HG02571 (cell line): ENCODE measurements around the gene EML1.
"Not testable (repeated sequence)": the region's sequence is repeated elsewhere in the genome, so short reads cannot be mapped to it uniquely, and the experiment has no call there.

ENCODE experiments used
- ATAC-seq: cut with Tn5 transposase; IDR thresholded peaks from one replicate; pipeline ENCODE4 v1.9.1; 2021; ENCODE audit warnings: mild to moderate bottlenecking, moderate library complexity; ENCODE audit not compliant: unreplicated experiment

Gene EML1

DNA sequence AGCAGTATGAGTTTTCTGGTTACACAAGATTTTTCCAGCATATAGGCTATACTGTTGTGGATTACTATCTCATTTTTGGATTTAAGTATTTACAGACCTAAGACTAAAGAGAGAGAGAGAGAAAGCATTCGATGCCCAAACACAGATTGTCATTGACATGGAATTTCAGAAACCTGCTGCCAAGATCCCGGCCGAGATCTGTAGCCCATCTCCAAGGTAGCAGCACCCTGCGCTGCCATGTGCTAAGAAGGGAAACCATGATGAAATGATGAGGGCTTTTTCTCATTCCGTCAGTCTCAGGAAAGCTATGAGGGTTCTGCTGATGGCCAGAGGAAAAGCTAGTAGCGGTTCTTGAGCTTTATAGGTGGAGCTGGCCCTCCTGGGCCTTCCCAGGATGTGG lies 136.4 kb downstream of the EML1 start:
- no peak for ATAC-seq

DNA sequence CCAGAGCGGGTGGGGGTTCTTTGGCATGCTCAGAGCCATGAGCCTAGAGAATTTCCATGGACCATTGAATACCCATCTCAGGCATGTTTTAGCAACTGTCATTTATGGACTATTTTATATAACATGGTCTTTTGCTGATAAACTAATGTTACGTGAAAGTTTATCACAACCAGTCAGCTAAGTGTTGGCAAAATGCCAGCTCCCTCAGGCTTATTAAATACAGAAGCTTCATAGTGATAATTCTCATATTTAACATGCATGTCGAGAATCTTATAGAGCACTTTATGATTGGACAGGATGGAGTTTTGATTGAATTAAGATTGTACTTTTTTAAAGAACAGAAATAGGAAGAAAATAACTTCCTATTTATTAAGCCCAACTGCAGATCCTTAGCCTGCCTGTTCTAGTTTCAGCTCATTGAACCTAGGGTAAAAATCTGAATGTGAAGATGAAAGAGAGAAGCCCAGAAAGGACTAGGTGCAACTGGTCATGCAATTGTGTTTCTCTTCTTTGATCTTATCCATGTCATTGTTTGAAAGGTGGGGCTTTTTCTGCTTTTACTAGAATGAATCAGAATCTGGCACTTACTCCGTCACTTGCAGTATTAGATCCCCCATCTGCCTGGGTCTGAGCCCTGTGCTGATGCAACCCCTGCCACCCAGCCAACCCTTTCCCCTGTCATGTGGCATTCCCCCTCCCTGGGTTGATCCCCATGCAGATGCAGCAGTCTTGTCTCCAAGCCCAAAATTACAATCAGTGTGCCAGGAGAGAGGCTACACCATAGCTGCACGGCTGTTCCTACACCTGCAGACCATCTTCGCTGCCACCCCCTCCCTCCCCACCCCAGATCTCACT lies 137.4 kb downstream of the EML1 start:
- peak; percentile 86 for ATAC-seq

DNA sequence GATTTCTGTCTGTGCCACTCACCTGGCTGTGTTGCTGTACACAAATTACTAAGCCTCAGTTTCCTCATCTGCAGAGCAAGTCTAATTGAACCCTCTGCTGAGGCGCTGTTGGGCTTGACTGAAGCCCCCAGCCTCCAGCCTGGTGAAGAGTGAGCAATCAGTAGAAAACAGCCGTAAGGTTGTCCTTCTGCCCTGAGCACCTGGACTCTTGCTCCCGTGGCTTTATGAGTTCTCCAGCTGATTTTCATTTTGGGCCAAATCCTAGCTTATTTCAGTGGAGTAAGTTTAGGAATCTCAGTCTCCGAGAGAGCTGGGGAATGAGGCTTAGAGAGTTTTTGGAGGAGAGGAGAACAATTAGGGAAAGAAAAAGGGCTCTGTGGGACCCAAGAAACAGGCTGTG lies 138.1 kb downstream of the EML1 start:
- no peak for ATAC-seq

DNA sequence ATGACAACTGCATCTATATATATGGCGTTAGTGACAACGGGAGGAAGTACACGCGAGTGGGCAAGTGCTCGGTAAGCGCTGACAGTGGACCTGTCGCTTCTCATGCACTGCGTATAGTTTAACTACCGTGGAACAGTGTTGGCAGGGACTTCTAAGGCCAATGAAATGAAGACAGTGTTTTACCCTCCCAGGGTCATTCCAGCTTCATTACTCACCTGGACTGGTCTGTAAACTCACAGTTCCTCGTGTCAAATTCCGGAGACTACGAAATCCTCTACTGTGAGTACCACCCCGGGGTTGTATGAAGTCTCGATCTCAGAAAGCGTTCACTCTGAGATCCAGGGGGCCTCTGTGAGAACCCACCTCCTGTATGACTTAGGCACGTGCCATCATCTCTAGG lies 142.8 kb downstream of the EML1 start:
- ATAC-seq = no peak

DNA sequence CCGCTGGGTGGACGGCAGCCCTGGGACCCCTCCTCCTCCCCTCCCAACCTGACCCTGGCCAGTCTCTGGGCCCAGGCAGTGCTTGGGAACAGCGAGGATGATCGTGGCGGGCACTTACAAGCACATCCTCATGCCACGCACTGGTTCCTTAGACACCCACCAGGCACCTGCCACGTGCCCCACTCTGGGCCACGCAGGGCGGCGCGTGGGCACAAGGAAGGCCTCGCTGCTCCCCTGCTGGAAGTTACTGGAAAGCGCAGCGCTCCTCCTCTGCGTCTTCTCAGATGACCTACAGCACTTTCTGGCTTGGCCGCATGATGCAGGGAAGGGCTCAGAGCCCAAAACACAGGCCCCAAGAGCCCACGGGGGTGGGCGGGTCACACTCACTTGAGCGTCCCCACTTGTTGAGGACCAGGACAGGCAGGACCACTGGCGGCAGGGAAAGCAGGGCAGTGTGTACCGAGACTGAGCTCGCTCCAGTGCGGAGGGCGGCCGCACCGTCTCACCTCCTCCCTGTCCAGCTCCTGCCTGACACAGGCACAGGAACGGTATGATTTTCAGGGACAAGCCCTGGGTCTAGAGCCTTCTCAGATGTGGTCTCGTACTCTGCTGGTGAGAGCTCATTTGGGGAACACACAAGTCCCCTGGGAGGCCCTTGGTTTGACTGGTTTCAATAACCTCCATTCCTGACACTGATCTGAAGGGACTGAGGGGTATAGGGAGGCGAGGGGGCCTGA lies 143.7 kb downstream of the EML1 start:
- ATAC-seq = peak; percentile 73

DNA sequence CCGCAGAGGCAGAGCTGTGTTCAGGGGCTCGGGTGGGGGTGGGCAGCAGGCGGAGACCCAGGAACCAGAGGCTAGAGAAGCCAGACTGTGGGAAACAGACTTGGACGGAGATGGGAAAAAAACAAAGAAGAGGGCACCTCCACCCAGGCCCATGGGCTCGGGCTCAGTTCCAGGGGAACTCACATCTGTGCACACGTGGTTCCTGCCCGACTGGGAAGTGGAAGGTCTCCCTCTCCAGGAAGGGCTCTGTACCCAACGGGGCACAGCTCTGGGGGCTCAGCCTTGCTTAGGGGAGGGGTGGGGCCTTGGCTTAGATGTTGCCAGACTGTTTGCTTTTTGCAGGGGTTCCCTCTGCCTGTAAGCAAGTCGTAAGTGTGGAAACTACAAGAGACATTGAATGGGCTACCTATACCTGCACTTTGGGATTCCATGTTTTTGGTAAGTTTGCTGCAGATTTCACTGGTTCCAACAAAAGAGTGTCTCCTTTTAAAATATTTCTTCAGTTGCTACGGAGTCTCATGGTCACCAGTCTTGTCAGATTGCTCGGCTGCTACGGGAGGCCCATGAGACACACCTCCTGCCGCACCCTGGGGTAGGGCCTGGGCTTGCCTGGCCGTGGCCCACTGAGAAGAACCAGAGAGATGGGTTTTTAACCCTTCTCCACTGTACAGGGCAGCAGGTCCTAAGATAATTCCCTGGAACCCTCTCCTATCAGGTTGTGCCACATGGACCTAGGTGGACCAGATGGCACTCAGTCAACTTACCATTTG lies 144.4 kb downstream of the EML1 start:
- peak; percentile 27 for ATAC-seq

DNA sequence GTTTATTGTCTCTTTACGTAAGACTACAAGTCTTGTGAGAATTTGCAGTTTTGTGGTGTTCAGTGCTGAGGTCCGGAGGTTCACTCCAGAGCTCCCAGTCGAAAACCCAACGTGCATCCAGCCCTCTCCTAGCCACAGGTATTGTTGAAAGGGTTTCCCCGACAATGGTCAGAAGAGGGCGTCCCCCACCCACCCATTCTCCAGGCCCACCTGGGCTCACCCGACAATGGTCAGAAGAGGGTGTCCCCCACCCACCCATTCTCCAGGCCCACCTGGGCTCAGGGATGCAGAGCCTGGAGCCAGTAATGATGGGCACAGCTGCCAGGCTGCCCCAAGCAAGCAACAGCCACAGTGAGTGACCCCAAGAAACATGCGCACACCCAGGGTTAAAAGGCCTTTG lies 145.2 kb downstream of the EML1 start:
- no peak for ATAC-seq

DNA sequence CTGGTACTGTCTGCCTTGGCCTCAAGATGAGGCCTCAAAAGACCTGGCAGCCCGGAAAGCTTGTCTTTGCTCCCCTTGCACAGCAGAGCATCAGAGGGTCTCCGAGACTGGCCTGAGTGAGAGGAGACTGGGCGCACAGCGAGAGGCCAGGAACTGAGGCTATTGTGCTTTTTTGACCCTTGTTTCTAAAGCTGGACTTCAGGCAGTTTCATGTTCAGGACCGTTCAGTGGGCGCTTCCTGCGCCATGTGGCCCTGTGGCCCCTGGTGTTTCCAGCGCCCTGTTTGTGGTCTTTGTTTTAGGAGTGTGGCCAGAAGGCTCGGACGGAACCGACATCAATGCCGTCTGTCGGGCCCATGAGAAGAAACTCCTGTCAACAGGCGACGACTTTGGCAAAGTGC lies 145.7 kb downstream of the EML1 start:
- no peak for ATAC-seq

DNA sequence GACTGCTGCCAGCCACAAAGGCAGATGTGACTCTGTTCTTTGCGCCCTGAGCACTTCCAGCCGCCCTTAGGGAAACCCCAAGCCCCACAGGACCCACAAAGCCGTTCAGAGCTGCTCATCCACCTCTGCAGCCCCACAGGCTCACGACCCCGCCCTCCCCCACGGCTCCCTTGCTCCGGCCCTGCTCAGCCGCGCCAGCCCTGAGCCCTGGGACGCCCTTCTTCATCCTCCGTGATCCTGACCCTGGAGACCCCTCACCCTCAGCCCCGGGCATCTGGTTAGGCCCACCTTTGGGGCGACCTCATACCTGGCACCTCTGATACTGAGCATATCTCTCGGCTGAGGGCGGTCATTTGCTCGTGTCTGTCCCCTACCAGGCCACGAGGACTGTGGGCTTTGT lies 146.2 kb downstream of the EML1 start:
- no peak for ATAC-seq

DNA sequence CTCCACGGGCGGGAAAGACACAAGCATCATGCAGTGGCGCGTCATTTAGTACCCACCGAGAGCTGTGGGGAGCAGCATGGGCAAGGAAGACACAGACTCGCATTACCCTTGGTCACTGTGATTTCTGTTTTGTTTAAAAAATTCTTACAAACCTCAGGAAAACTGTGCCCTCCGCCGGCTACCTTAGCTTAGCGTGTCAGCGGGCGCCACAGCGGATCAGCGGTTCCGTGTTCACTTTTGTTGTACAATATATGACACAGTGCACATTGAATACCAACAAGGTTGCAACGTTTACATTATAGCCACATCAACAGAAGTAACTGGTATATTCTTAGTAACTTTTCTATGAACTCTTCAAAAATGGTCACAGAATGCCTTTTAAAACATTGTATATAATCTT lies 146.9 kb downstream of the EML1 start:
- no peak for ATAC-seq

DNA sequence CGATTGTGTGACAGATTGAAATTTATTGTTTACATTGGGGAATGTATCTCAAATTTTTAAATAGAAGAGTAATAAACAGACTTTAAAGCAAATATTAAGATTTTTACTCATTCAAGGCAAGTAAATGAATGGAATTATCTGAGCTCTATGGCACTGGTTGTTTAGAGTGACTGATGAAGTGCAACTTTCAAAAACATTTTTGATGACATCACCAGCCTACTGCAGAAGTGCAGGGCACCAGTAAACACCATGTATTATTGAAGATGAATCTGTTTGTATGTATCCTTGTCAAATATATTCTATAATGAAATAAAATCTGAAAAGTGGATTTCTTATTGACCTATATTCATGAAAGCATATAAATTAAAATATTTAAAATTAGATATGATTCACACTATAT lies 148.0 kb downstream of the EML1 start:
- no peak for ATAC-seq

DNA sequence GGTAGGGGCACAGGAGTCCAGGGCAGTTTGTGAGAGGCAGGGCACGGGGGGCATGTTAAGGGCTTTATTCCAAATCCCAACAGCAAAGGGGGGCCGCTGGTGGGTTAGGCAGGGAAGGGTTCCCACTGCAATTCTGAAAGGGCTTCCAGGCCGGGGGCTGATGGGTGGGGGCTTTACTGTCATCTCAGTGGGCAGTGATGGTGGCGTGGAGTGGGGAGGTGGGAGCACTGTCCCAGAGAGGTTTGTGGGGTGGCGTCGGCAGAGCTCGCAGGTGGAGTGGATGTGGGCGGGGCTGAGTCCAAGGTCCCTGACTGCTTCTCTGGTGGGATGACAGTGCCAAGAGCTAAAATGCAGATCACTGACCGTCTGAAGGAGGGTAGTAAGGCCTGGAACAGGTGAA lies 150.4 kb downstream of the EML1 start:
- no peak for ATAC-seq

DNA sequence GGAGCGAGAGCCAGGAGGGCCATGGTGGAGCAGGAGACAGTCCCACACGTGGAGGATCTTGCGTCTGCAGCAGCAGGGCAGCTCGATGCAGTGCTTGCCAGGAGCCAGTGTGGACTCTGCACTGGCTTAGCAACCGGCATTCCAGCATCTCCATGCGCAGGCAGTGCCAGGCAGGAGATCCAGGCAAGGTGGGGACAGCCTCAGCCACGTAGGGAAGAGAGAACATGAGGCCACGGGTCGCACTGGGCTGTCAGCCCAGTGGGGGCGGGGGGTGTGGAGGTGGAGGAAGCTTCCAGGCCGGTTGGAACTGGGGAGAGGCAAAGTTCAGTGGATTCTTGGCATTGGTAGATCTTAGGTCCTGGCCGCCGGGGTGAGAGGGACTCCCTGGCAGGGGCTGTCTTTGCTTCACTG lies 151.0 kb downstream of the EML1 start:
- ATAC-seq = no peak

DNA sequence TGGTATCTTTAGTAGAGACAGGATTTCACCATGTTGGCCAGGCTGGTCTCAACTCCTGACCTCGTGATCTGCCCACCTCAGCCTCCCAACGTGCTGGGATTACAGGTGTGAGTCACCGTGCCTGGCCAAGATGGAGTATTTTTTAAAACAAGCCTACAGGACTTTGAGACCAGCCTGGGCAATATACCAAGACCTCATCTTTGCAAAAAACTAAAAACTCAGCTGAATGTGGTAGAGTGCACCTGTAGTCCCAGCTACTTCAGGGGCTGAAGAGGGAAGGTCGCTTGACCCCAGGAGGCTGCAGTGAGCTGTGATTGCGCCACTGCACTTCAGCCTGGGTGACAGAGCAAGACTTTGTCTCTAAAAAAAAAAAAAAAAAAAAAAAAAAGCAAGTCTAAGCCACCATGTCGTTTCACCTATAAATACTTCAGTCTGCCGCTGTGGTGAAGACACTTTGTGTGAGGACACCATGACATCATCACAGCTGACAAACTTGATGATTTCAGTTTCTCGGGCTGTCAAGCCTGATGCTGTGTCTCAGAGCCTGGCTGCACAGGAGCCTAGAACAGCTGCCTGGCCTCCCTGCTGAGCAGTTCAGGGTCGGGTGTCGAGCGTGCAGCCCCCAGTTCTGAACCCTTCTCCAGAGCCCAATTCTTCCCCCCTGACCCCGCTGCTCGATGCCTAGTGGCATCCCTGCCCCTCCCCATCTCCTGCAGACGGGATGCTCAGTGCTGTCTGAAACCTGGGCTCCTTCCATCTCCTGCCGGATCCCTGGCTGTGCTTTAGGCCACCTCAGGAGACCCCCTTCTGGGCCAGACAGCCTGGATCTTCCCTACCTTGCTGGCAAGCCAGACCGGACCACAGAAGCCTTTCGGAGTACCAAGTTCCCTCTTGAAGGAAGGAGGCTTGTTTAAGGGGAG lies 152.8 kb downstream of the EML1 start:
- no peak for ATAC-seq

DNA sequence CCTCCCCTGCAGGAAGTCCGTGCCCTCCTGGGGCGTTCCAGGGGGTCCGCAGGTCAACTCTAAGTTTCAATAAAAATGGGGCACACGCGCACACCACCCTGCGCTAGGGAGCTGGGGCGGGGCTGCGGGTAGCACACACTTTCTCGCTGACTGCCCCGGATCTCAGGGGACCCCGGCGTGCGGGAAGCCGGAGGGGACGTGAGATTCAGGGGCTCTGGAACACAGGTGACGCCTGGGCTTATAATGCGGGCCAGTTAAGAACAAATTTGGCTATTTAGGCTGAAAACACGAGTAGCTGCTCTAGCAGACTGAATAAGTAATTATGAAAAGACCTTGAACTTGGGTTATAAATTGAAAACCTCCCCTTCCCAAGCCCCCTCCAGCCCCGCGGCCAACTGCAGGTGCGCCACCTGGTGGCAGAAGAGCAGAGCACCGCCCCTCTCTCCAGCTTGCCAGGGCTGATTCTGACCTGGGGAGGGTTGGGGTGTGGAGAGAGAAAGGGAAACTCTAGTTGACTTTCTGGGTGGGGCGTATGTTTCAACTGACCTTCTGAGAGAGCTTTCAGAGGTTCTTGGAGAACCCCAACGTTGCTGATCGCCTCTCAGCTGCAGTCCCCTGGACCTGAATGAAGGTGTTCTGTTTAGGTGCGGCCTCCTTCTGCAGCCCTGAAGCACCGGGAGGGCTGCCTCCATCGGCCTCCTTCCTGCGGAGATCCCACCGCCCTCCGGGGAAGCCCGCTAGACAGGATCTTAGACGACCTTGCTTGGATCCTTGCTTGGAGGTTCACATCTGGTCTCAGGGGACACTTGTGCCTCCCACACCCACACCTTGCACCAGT lies 153.7 kb downstream of the EML1 start:
- ATAC-seq = peak; percentile 71

DNA sequence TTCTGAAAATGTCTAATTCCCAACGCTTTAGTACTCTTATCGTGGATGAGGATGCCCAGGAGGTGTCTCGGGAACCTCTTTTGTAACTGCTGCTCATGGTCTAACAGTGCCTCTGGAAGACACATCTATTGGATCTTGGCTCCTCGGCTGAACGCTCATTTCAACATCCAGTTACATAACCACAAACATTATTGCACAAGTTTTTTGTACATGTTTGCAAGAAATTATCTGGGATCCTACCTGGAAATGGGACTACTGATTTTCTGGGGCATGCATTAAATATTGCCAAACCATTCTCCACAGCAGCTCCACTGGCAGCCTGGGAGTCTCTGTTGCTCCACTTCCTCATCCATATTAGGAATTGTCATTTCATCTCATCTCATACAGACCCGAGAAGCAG lies 154.5 kb downstream of the EML1 start:
- ATAC-seq = no peak

DNA sequence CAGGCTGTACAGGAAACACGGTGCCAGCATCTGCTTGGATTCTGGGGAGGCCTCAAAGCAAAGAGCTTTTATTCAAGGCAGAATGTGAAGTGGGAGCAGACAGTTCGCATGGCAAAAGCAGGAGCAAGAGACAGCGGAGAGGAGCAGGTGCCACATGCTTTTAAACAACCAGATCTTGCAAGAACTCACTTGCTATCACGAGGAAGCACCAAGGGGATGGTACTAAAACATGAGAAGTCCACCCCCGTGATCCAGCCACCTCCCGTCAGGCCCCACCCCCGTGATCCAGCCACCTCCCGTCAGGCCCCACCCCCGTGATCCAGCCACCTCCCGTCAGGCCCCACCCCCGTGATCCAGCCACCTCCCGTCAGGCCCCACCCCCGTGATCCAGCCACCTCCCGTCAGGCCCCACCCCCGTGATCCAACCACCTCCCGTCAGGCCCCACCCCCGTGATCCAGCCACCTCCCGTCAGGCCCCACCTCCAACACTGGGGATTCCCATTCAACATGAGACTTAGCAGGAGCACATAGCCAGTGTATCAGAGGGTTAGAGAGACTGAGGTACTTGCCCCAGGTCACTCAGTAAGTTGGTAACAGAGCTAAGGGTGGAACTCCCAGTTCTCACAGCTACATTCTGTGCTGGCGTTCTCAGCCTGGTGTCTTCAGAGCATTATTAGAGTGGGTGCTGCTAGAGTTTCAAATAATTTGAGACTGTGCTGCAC lies 156.0 kb downstream of the EML1 start:
- not testable (repeated sequence) for ATAC-seq

DNA sequence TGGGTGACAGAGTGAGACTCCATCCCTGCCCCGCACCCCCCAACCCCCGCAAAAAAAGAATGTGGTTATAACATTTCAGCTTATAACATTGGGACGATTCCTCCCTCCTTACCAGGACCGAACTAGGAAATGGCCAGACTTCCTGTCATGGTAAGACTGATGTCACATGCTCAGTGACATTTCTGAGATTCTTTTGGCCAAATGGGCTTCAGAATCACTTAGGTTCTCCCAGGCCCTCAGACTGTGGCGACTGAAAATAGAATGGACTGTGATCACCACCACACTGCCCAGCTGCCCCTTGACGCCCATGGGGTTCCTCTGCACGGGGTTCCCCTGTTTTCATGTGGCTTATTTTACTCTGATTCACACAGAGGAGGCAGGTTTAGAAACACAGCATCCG lies 157.0 kb downstream of the EML1 start:
- no peak for ATAC-seq

DNA sequence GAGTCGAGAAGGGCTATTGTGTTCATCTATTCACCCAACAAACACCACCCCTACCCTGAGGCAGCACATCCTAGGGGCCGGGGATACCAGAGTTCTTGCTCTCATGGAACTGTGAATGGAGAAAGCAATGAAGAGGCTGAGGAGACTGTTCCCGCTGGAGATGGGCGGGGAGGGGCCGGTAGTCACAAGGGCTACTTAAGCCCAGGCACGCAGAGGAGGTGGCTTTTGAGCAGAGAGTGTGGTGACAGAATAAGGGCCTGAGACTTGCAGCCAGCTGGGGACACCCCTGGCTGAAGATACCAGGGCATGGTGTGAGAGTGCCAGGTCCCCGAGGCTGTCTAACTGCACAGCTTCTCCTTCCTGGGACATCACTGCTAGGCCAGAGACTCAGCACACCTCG lies 157.9 kb downstream of the EML1 start:
- ATAC-seq = no peak
